GM10847 (cell line): ENCODE data around the gene CLIP3.

ENCODE experiments used
- POLR2A ChIP-seq: IDR thresholded peaks from 2 replicates; pipeline ENCODE4 v1.6.1; 2011; ENCODE audit not compliant: insufficient read length; ENCODE audit errors: extremely low read depth

Gene CLIP3

DNA sequence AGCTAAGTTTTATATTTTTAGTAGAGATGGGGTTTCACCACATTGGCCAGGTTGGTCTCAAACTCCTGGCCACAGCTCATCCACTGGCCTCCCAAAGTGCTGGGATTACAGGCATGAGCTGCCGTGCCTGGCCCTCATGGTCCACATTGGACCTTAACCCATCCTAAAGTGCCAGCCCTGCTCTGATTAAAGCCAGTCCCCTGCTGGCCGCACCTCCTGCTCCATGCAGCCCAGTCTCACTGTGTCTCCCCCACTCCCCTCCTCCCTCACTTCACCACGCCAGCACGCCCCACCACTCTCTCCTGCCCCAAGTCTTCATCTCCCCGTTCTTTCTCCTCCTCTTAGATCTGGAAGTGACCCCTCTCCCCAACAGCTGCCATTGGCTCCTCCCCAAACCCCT is 54.4 kb downstream of the CLIP3 start:
- TF ChIP-seq POLR2A = no peak

- TF ChIP-seq POLR2A = no peak
Measured at GRCh38 chr19:35977446-35978222, 55.0 kb downstream of the CLIP3 start.

DNA sequence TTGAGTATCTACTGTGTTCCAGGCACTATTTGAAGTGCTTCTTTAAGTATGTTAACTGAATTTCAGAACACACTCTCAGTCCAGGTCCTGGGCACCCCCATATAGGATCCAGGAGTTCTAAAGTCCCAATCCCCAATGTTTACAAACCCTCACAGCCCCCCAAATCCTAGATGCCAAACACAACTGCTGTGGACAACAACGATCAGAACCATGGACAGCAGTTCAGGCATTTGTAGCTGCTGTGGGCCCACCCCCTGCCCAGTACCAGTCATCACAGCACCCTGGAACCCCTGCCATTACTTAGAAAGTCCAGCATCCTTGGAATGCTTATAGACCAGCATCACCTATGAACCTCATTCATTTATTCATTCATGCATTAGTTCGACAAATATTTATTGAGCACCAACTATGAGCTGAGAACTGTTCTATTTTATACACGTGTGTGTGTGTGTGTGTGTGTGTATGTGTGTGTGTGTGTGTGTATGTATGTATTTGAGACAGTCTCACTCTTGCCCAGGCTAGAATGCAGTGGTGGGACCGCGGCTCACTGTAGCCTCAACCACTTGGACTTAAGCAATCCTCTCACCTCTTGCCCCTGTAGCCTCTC is 57.0 kb downstream of the CLIP3 start:
- no peak for TF ChIP-seq POLR2A

DNA sequence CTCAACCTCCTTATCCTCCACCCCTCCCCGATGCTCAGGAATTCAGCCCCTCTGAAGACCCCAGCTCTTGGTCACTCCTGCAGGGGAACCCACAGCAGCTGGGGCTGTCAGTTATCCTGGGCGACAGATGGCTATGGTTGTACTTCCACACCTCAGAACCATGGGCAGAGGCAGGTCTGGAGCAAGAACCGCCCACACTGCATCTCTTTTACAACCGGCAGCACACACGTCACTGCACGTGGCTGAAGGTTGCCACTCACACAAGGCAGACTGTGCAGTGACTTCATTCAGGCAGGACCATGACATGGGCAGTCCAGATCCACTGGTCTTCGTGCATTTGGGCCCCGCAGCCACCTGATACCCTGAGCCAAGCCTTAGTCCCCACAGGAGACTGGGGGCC is 59.2 kb downstream of the CLIP3 start:
- no peak for TF ChIP-seq POLR2A

DNA sequence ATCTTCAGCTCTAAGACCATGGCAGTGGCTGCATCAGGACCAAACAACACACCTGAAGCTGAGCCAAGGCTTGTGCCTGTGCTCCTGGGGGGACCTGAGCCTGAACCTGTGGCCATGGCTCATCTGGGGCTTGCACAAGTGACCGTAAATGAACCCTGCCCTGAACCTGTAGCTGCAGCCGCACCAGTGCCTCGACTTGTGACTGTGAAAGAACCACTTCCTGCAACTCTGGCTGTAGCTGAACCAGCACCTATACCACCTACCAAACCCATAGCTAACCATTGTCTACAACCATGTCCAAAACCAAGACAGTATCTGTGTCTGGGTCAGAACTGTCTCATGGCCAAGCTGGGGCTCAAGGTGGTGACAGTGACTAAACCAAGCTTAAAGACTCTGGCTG is 65.9 kb downstream of the CLIP3 start:
- no peak for TF ChIP-seq POLR2A
